Omental fat pad (tissue), 4 donors: ENCODE measurements around the gene IRGQ. TPM values are rescaled to one million over a fixed set of nuclear protein-coding genes. Genes with fewer than 3 reads are reported as not detected.

ENCODE experiments used
- ATAC-seq: fragments of 150-250 bp; one replicate; pipeline ENCODE4 v1.9.1; 2016; ENCODE audit warnings: mild to moderate bottlenecking, moderate library complexity; ENCODE audit not compliant: low FRiP score
- DNase-seq: peaks from one replicate; pipeline ENCODE4 v3.0.0-alpha.2; 2019; ENCODE audit warnings: low spot score
- CTCF ChIP-seq, 3 donors: fragments of 450-650 bp; IDR thresholded peaks; one replicate each; pipeline ENCODE4 v1.5.1; 2016 to 2017; ENCODE audit warnings: antibody characterized with exemption in 3 of 3, mild to moderate bottlenecking in 3 of 3, moderate library complexity in 2 of 3
- total RNA-seq, 4 donors: library from RNA; depleted of rRNA; stranded (reverse); fragments of >200 nt; gene quantifications; one replicate each; pipeline ENCODE4 v1.1.0, GENCODE V29; 2016

The IRGQ gene
- total RNA-seq, 4 donors from 2014 or later: 14.4 to 24.0 (median 17.6) TPM

DNA sequence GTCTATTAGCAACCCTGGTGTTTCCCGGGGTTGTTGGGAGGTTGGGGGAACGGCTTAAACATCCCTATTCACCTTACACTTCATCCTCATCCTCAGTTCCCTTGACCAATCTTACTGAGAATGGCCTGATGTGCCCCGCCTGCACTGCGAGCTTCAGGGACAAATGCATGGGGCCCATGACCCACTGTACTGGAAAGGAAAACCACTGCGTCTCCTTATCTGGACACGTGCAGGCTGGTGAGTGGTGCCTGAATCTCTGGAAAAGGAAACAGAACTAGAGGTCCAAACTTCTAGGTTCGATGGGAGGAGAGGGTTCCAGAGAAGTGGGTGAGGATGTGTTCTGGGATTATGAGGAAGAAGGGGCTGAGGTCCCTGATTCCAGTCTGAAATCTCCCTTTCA is 14.5 kb downstream of the IRGQ start:
- no peak for ATAC-seq
- DNase-seq: no peak
- TF ChIP-seq CTCF (IDR thresholded peaks at IDR 0.05): no peak

DNA sequence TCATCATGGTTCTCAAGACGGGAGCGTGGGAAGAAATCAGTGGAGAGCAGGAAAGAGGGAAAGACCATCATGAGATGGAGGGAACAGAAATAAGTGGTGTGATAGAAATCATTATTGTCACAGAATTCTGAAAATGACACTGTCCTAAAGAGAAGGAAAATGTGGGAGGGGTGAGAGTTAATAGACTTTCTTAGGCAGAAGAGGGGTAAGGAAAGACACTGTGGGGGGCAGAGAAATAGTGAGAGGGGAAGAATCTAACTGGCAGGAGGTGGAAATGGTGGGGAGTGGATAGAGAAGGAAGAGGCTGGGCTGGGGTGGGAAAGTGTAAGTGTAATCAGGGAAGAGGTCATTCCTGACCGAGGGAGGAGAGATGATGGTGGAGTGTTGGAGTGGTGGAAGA is 17.1 kb downstream of the IRGQ start:
- DNase-seq: no peak
- ATAC-seq: no peak
- TF ChIP-seq CTCF (IDR thresholded peaks at IDR 0.05): no peak

DNA sequence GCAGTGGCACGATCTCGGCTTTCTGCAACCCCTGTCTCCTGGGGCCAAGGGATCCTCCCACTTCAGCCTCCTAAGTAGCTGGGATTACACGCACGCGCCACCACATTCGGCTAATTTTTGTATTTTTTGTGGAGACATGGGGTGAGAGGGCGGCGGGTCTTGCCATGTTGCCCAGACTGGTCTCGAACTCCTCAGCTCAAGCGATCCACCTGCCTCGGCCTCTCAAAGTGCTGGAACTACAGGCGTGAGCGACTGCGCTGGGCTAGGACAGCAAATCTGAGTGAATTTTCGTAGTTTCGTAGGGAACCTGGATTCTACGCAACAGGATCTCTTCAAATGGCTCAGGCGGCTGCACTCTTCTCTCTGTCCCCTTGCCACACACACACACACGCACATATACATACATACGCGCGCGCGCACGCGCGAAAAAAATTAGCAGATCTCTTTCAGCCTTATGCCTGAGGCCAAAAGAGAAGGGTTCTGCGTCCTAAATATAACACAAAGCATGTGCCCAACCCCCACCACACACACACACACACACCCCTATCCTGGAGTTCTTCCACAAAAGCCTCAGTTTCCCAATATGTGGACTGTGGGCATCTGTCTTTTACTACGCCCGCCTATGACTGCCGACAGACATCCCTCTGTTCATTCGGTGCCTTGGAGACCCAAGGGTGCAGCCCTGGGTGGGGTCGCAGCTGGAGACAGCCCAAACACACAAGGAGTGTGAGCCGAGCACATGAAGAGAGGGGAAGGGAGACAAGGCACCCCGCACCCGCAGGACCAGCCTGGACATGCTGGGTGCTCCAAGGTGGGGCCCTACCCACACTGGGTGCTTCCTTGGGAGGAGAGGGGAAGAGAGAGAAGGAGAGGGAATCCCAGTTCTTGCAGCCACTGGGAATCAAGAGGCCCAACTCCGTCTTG is 19.7 kb downstream of the IRGQ start:
- TF ChIP-seq CTCF (IDR thresholded peaks at IDR 0.05): no peak
- DNase-seq (no peak), ATAC-seq (no peak)

- peak; percentile 99 for ATAC-seq
- peak; percentile 78 for DNase-seq
- no peak for TF ChIP-seq CTCF (IDR thresholded peaks at IDR 0.05)
Measured at GRCh38 chr19:43575156-43575950, 20.6 kb downstream of the IRGQ start, which contains the start of the genes PINLYP and XRCC1. Gene PINLYP (plus strand): TSS chr19:43575801. CDS start chr19:43577192, 1,391 bp downstream. Gene XRCC1 (minus strand): TSS chr19:43575527. CDS start chr19:43575458, 69 bp downstream.

- TF ChIP-seq CTCF (IDR thresholded peaks at IDR 0.05): no peak
- DNase-seq (no peak), ATAC-seq (no peak)
Measured at GRCh38 chr19:43574424-43575155, 21.3 kb downstream of the IRGQ start.

- DNase-seq (no peak), ATAC-seq (no peak)
- TF ChIP-seq CTCF (IDR thresholded peaks at IDR 0.05): no peak
Measured at GRCh38 chr19:43572171-43572588, 23.8 kb downstream of the IRGQ start.
